Caco-2 (cell line): ENCODE results near the gene OXGR1. TPM values are rescaled to one million over a fixed set of nuclear protein-coding genes. Genes with fewer than 3 reads are reported as not detected.
A peak's percentile ranks its signal among the peaks of the same experiment; 100 is the strongest.

Source experiments
- BruUV-seq: library from RNA; stranded (reverse); fragments of 400-500 nt; replicated peaks from 2 replicates; lab custom pipeline; 2021; lab: Mats Ljungman, UMichigan
- CTCF ChIA-PET: fragments of 300-600 bp; sonication (Branson Sonifier 250); formaldehyde crosslinking; loops from one replicate; lab custom pipeline; 2022; ENCODE audit warnings: antibody characterized with exemption; lab: Charles Lee
- POLR2A ChIA-PET: fragments of 300-600 bp; sonication (Branson Sonifier 250); formaldehyde crosslinking; loops from one replicate; lab custom pipeline; 2022; ENCODE audit warnings: antibody characterized with exemption; lab: Charles Lee
- DNase-seq, 2 experiments: peaks; one replicate each; pipeline versions ENCODE4 v3.0.0 to v3.0.0-alpha.2; 2020 to 2022
- H3K27me3 ChIP-seq: replicated peaks from 2 replicates; pipeline ENCODE4 v1.6.0; 2011; ENCODE audit warnings: low read length; ENCODE audit not compliant: control insufficient read depth, insufficient read depth
- H3K36me3 ChIP-seq: 2 replicates; pipeline ENCODE4 v1.5.1; 2011; ENCODE audit warnings: low read length; ENCODE audit not compliant: control insufficient read depth, insufficient read depth
- H3K4me1 ChIP-seq: fragments of 250-450 bp; sonication (Bioruptor Pico); 2 replicates; pipeline ENCODE4 v1.5.1; 2020; ENCODE audit warnings: mild to moderate bottlenecking
- H3K4me3 ChIP-seq: 2 replicates; pipeline ENCODE4 v1.5.1; 2011; ENCODE audit warnings: low read depth, mild to moderate bottlenecking, control low read depth, low read length
- H3K9me3 ChIP-seq: fragments of 250-450 bp; sonication (Bioruptor Pico); 2 replicates; pipeline ENCODE4 v1.5.1; 2020; ENCODE audit warnings: mild to moderate bottlenecking, moderate library complexity
- H3K27ac Mint-ChIP-seq: one replicate; pipeline ENCODE4 v1.8.0; 2022; ENCODE audit warnings: mixed read lengths; ENCODE audit not compliant: unreplicated experiment
- H3K27me3 Mint-ChIP-seq: one replicate; pipeline ENCODE4 v1.8.0; 2022; ENCODE audit warnings: mixed read lengths; ENCODE audit not compliant: insufficient read depth, unreplicated experiment
- H3K36me3 Mint-ChIP-seq: one replicate; pipeline ENCODE4 v1.8.0; 2022; ENCODE audit warnings: mild to moderate bottlenecking, mixed read lengths; ENCODE audit not compliant: insufficient read depth, unreplicated experiment
- H3K4me1 Mint-ChIP-seq: one replicate; pipeline ENCODE4 v1.8.0; 2022; ENCODE audit warnings: low read depth, mixed read lengths; ENCODE audit not compliant: unreplicated experiment
- H3K4me3 Mint-ChIP-seq: one replicate; pipeline ENCODE4 v1.8.0; 2022; ENCODE audit warnings: mild to moderate bottlenecking, moderate library complexity, mixed read lengths; ENCODE audit not compliant: unreplicated experiment
- H3K9me3 Mint-ChIP-seq: one replicate; pipeline ENCODE4 v1.8.0; 2022; ENCODE audit warnings: mixed read lengths; ENCODE audit not compliant: unreplicated experiment
- CTCF ChIP-seq, 2 experiments: fragments of 200-600 bp in 1 of 2; IDR thresholded peaks; 1 replicate in 1 of 2; 2 replicates in 1 of 2; pipeline versions ENCODE4 v1.5.1 to v1.8.0; 2011 to 2022; ENCODE audit warnings: antibody characterized with exemption in 1 of 2, control low read depth in 1 of 2, inconsistent platforms in 1 of 2, low read depth in 1 of 2, low read length in 1 of 2, mild to moderate bottlenecking in 1 of 2, moderate library complexity in 1 of 2; ENCODE audit not compliant: insufficient read depth in 1 of 2, severe bottlenecking in 1 of 2, unreplicated experiment in 1 of 2
- intact Hi-C: fragments of 100-400 bp; cut with micrococcal nuclease; formaldehyde crosslinking; loops from one replicate; pipeline ENCODE4 v1.10.0; 2022; ENCODE audit not compliant: unreplicated experiment
- total RNA-seq: library from RNA; stranded (reverse); gene quantifications from 2 replicates; pipeline ENCODE4 v1.2.3, GENCODE V29; 2022

OXGR1 gene
- total RNA-seq, 1 experiment from 2014 or later: not detected

- peaks cover 11% of the 10 kb centered on the region for H3K4me1 Mint-ChIP-seq
- no peaks in the 10 kb centered on the region for H3K27me3 Mint-ChIP-seq
- Histone ChIP-seq H3K36me3 (no peaks in the 10 kb centered on the region), H3K9me3 (no peaks in the 10 kb centered on the region), H3K27me3 (no peaks in the 10 kb centered on the region), H3K4me1 (peaks cover 21% of the 10 kb centered on the region), H3K4me3 (no peak overlapping the region)
- TF ChIP-seq CTCF (IDR thresholded peaks at IDR 0.05; ENCODE audit: insufficient read depth in 1 of 2, low read depth in 1 of 2, low read length in 1 of 2, severe bottlenecking in 1 of 2, unreplicated experiment in 1 of 2): no peak
- no peak overlapping the region for H3K4me3 Mint-ChIP-seq
- DNase-seq: no peak
- no peaks in the 10 kb centered on the region for H3K36me3 Mint-ChIP-seq
- H3K27ac Mint-ChIP-seq: no peak overlapping the region
- POLR2A ChIA-PET: no interaction called here
- no TSS peak for BruUV-seq
- H3K9me3 Mint-ChIP-seq: no peaks in the 10 kb centered on the region
- CTCF ChIA-PET: no interaction called here
- intact Hi-C loops: loop anchor here (10.0 kb wide), 1 partner anchor 555 kb away; no protein-coding TSS in a partner anchor
These were observed 25.9 kb upstream of the OXGR1 start for GRCh38 chr13:97020194-97020593.

- H3K27ac Mint-ChIP-seq: no peak overlapping the region
- peaks cover 2% of the 10 kb centered on the region for H3K27me3 Mint-ChIP-seq
- Histone ChIP-seq H3K4me3 (no peak overlapping the region), H3K4me1 (peaks cover 21% of the 10 kb centered on the region), H3K9me3 (no peaks in the 10 kb centered on the region), H3K36me3 (no peaks in the 10 kb centered on the region), H3K27me3 (no peaks in the 10 kb centered on the region)
- TF ChIP-seq CTCF (IDR thresholded peaks at IDR 0.05; ENCODE audit: insufficient read depth in 1 of 2, low read depth in 1 of 2, low read length in 1 of 2, severe bottlenecking in 1 of 2, unreplicated experiment in 1 of 2): no peak
- BruUV-seq: no TSS peak
- peaks cover 11% of the 10 kb centered on the region for H3K4me1 Mint-ChIP-seq
- H3K4me3 Mint-ChIP-seq: no peak overlapping the region
- no peak for DNase-seq
- CTCF ChIA-PET: interaction anchor here (1.2 to 1.5 kb wide), 3 partner anchors 14 to 325 kb away, joined by 4 to 8 read pairs (median 5); no protein-coding TSS in a partner anchor
- H3K9me3 Mint-ChIP-seq: peaks cover 6% of the 10 kb centered on the region
- no peaks in the 10 kb centered on the region for H3K36me3 Mint-ChIP-seq
- intact Hi-C loops: no loop called here
- POLR2A ChIA-PET: no interaction called here
These were observed 25.0 kb upstream of the OXGR1 start for GRCh38 chr13:97019236-97019635.

- H3K9me3 ChIP-seq: no peaks in the 10 kb centered on the region
- H3K4me1 Mint-ChIP-seq: peaks cover 11% of the 10 kb centered on the region
- peaks cover 7% of the 10 kb centered on the region for H3K27me3 Mint-ChIP-seq
- H3K27me3 ChIP-seq: no peaks in the 10 kb centered on the region
- peak; percentile 52 to 59 for DNase-seq
- H3K9me3 Mint-ChIP-seq: peaks cover 11% of the 10 kb centered on the region
- peaks cover 21% of the 10 kb centered on the region for H3K4me1 ChIP-seq
- CTCF ChIA-PET: interaction anchor here (0.6 to 1.5 kb wide), 8 partner anchors 10 to 414 kb away, joined by 3 to 8 read pairs (median 4); no protein-coding TSS in a partner anchor
- peak overlapping the region; percentile 58 for H3K4me3 Mint-ChIP-seq
- TF ChIP-seq CTCF (IDR thresholded peaks at IDR 0.05; ENCODE audit: insufficient read depth in 1 of 2, low read depth in 1 of 2, low read length in 1 of 2, severe bottlenecking in 1 of 2, unreplicated experiment in 1 of 2): peak; percentile 79 to 91
- no TSS peak for BruUV-seq
- no peaks in the 10 kb centered on the region for H3K36me3 ChIP-seq
- H3K4me3 ChIP-seq: no peak overlapping the region
- no peaks in the 10 kb centered on the region for H3K36me3 Mint-ChIP-seq
- H3K27ac Mint-ChIP-seq: no peak overlapping the region
- intact Hi-C loops: loop anchor here (1.0 kb wide), 4 partner anchors 10 to 782 kb away; no protein-coding TSS in a partner anchor
- POLR2A ChIA-PET: interaction anchor here (0.6 kb wide), 1 partner anchor 317 kb away, joined by 3 read pairs; no protein-coding TSS in a partner anchor
These were observed 23.9 kb upstream of the OXGR1 start for GRCh38 chr13:97018029-97018819.
